BJ (cell line): Measurements from ENCODE around the gene TTC39B. TPM values are rescaled to one million over a fixed set of nuclear protein-coding genes. Genes with fewer than 3 reads are reported as not detected.

Experiments
- CTCF ChIA-PET: fragments of 350-600 bp; formaldehyde crosslinking; extraction: SDS; loops from one replicate; lab custom pipeline; 2021; ENCODE audit warnings: antibody characterized with exemption, inconsistent platforms; lab: Yijun Ruan, JAX
- POLR2A ChIA-PET: fragments of 300-600 bp; sonication (Branson Sonifier 250); formaldehyde crosslinking; extraction: SDS; loops from one replicate; lab custom pipeline; 2021; ENCODE audit warnings: antibody characterized with exemption; lab: Charles Lee
- DNase-seq: peaks from one replicate; pipeline ENCODE4 v3.0.0-alpha.2; 2011; ENCODE audit warnings: low read depth
- H3K27me3 ChIP-seq: 2 replicates; pipeline ENCODE4 v1.6.0; 2011; ENCODE audit warnings: low read length; ENCODE audit not compliant: control insufficient read depth, insufficient read depth
- H3K36me3 ChIP-seq: 2 replicates; pipeline ENCODE4 v1.5.1; 2011; ENCODE audit warnings: low read length; ENCODE audit not compliant: control insufficient read depth, insufficient read depth
- H3K4me3 ChIP-seq: 2 replicates; pipeline ENCODE4 v1.5.1; 2011; ENCODE audit warnings: low read depth, mild to moderate bottlenecking, control low read depth, low read length
- CTCF ChIP-seq: IDR thresholded peaks from 2 replicates; pipeline ENCODE4 v1.5.1; 2011; ENCODE audit warnings: low read depth, mild to moderate bottlenecking, control low read depth, inconsistent platforms, low read length, moderate library complexity; ENCODE audit not compliant: insufficient read depth
- polyA plus RNA-seq: library from polyadenylated mRNA; depleted of rRNA; stranded (reverse); fragments of >200 nt; gene quantifications from 2 replicates; pipeline ENCODE4 v1.2.3, GENCODE V29; 2011

The TTC39B gene
- polyA plus RNA-seq, 1 experiment = 5.1 TPM

GRCh38 chr9:15203581-15203980, 103.4 kb downstream of the TTC39B start:
- CTCF ChIA-PET = interaction anchor here (1.0 kb wide), 1 partner anchor 28 kb away, joined by 3 read pairs; no protein-coding TSS in a partner anchor

GRCh38 chr9:15200111-15200510, 106.9 kb downstream of the TTC39B start:
- no peak for DNase-seq
- H3K4me3 ChIP-seq = no peak overlapping the region
- ChIA-PET CTCF (no interaction called here), POLR2A (no interaction called here)
- no peaks in the 10 kb centered on the region for H3K36me3 ChIP-seq
- no peaks in the 10 kb centered on the region for H3K27me3 ChIP-seq
- TF ChIP-seq CTCF = no peak

More at GRCh38 chr9:15203581-15203980, 103.4 kb downstream of the TTC39B start:
- POLR2A ChIA-PET = no interaction called here
- no peaks in the 10 kb centered on the region for H3K27me3 ChIP-seq
- TF ChIP-seq CTCF = no peak
- H3K4me3 ChIP-seq = no peak overlapping the region
- no peaks in the 10 kb centered on the region for H3K36me3 ChIP-seq
- DNase-seq = no peak

- ChIA-PET POLR2A (no interaction called here), CTCF (no interaction called here)
- DNase-seq = no peak
- Histone ChIP-seq H3K27me3 (no peaks in the 10 kb centered on the region), H3K4me3 (no peak overlapping the region), H3K36me3 (peaks cover 6% of the 10 kb centered on the region; the same call in 1 of the 2 replicates)
- TF ChIP-seq CTCF = no peak
Observed at GRCh38 chr9:15192856-15193255, 114.2 kb downstream of the TTC39B start.

- no peak for TF ChIP-seq CTCF
- H3K36me3 ChIP-seq = peaks cover 6% of the 10 kb centered on the region; the same call in 1 of the 2 replicates
- no peak for DNase-seq
- CTCF ChIA-PET = no interaction called here
- H3K27me3 ChIP-seq = no peaks in the 10 kb centered on the region
- POLR2A ChIA-PET = no interaction called here
- H3K4me3 ChIP-seq = no peak overlapping the region
Observed at GRCh38 chr9:15191378-15191777, 115.6 kb downstream of the TTC39B start.

GRCh38 chr9:15189481-15189880, 117.5 kb downstream of the TTC39B start:
- peaks cover 6% of the 10 kb centered on the region; the same call in 1 of the 2 replicates for H3K36me3 ChIP-seq
- POLR2A ChIA-PET = no interaction called here
- no peak overlapping the region for H3K4me3 ChIP-seq
- no peak for TF ChIP-seq CTCF
- no peaks in the 10 kb centered on the region for H3K27me3 ChIP-seq
- CTCF ChIA-PET = interaction anchor here (1.3 kb wide), 1 partner anchor 23 kb away, joined by 5 read pairs; no protein-coding TSS in a partner anchor
- no peak for DNase-seq
